ACC112 (cell line): ENCODE data around the gene TMEM125.

Experiments used
- H2AFZ ChIP-seq: fragments of 200-600 bp; sonication (generic); one replicate; pipeline ENCODE4 v1.6.0; 2017; ENCODE audit warnings: antibody characterized with exemption, low read length; ENCODE audit not compliant: unreplicated experiment
- H3K27ac ChIP-seq: fragments of 200-600 bp; sonication (generic); 2 replicates; pipeline ENCODE4 v1.5.1; 2014; ENCODE audit warnings: low read depth, mild to moderate bottlenecking, antibody characterized with exemption, low read length, moderate library complexity
- H3K27me3 ChIP-seq: fragments of 200-600 bp; sonication (generic); 2 replicates; pipeline ENCODE4 v1.6.1; 2014; ENCODE audit warnings: mild to moderate bottlenecking, antibody characterized with exemption, low read length, moderate library complexity, mixed read lengths; ENCODE audit not compliant: insufficient read depth
- H3K36me3 ChIP-seq: fragments of 200-600 bp; sonication (generic); 2 replicates; pipeline ENCODE4 v1.6.1; 2016; ENCODE audit warnings: mild to moderate bottlenecking, antibody characterized with exemption, low read length, moderate library complexity, mixed read lengths; ENCODE audit not compliant: insufficient read depth
- H3K4me1 ChIP-seq: fragments of 200-600 bp; sonication (generic); one replicate; pipeline ENCODE4 v1.6.1; 2016; ENCODE audit warnings: low read length, mixed read lengths; ENCODE audit not compliant: insufficient read depth, unreplicated experiment, control insufficient read depth
- H3K4me3 ChIP-seq: fragments of 200-600 bp; sonication (generic); 2 replicates; pipeline ENCODE4 v1.5.1; 2014; ENCODE audit warnings: mild to moderate bottlenecking, low read depth, low read length
- H3K79me2 ChIP-seq: fragments of 200-600 bp; sonication (generic); one replicate; pipeline ENCODE4 v1.6.0; 2016; ENCODE audit warnings: low read length; ENCODE audit not compliant: control insufficient read depth, unreplicated experiment, insufficient read depth

TMEM125 gene

DNA sequence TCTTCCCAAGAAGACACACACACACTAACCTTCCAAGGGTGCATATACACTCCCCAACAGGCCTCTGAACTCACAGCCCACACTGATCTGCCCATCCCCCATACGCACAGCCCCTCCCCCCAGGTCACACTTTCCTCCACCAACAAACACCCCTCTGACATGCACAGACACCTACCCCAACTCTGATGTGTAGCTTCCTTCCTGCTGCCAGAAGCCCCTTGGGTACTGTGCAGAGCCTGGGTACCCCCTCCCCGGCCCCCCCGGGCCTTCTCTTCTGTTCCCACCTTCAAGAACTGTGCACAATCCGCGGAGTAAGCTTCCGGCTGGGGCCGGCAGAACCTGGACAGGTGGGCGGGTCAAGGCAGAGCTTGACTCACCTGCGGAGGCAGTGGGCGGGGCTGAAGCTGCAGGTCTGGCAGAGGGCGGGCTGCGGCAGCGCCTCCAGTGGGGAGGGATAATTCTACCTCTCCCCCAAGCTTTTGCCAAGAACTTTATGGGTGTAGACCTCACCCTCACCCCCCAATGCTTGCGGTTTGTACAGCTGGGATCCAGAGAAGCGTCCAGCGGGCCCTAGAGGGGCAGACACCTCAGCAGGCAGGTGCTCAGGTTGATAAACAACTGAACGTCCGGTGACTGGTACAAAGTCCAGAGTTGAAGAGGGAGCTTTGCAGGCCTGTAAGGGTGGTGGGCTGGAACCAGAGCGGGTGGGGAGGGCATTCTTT, 15.6 kb downstream of the TMEM125 start, which contains the start of gene C1orf210:
Gene C1orf210 (minus strand): TSS at position 313 of the 722 bp plus-strand sequence. CDS start 2,311 bp downstream, outside the sequence.
- Histone ChIP-seq H3K36me3 (no peaks in the 10 kb centered on the region), H3K27ac (no peak within 1 kb of the TSS), H3K4me1 (no peaks in the 10 kb centered on the region), H3K79me2 (no peaks in the 10 kb centered on the region), H3K4me3 (no peak within 1 kb of the TSS), H3K27me3 (no peaks in the 10 kb centered on the region; the same call in 1 of the 2 replicates), H2AFZ (no peak within 1 kb of the TSS)

DNA sequence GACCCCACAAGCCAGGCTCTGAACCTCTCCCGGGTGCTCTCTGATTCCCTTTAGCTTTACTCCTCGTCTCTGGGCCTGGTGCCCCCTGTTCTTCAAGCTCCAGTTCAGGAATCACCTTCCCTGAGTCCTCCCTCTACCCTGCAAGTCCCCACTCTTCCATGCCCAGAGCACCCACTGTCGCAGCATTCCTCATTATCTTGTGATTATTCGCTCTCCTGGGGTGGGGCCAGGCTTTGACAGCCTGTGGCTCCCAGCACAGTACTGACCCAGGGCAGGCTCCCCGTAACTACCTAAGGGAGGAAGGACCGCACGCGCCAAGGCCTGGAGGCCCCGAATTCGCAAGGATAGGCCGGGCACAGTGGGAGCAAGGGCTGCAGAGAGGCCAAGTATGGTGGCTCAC, 16.3 kb downstream of the TMEM125 start:
- Histone ChIP-seq H3K4me1 (no peaks in the 10 kb centered on the region), H2AFZ (no peak overlapping the region), H3K27ac (no peak overlapping the region), H3K79me2 (no peaks in the 10 kb centered on the region), H3K27me3 (no peaks in the 10 kb centered on the region; the same call in 1 of the 2 replicates), H3K4me3 (no peak overlapping the region), H3K36me3 (no peaks in the 10 kb centered on the region)

DNA sequence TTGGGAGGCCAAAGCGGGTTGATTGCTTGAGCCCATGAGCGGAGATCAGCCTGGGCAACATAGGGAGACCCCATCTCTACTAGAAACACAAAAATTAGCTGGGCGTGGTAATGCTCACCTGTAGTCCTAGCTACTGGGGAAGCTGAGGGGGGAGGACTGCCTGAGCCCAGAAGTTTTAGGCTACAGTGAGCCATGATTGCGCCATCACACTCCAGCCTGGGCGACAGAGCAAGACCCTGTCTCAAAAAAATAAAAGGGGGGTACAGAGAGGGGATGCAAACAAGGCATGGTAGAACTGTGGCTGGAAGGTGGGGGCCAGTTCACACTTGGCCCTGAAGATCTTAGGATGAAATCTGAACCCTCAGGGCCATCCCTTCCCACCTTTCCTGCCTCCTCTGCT, 16.8 kb downstream of the TMEM125 start:
- Histone ChIP-seq H3K4me3 (no peak overlapping the region), H3K36me3 (no peaks in the 10 kb centered on the region), H3K4me1 (no peaks in the 10 kb centered on the region), H3K27ac (no peak overlapping the region), H3K27me3 (no peaks in the 10 kb centered on the region; the same call in 1 of the 2 replicates), H2AFZ (no peak overlapping the region), H3K79me2 (no peaks in the 10 kb centered on the region)

DNA sequence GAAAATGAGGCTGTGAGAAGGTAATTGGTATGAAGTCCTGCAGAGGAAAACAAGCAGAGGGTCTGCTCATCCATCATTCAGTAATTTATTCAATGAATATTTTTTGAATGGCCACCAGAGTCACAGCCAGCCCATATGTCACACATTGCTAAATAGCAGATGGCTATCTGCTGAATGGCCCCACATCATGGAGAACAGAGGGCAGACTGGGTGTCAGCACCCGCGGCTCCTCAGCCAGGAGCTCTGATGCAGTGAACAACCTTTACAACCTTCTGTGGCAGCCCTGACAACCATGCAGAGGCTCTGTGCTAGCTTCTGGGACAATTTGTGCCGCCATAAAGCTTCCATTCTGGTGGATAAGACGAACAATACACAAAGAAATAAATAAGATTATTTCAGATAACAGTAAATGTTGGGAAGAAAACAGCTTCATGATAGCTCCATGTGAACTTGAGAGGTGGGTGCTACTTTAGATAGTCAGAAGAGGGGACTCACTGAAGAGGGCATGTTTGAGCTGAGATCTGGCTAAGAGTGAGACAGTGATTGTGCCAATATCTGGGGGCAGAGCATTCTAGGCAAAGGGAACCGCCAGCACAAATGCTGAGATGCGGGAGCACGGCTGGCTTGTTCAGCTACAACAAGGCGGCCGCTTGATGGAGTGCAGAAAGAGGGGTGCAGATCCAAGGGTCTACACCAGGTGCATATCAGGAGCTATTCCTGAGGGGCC, 18.4 kb downstream of the TMEM125 start:
- Histone ChIP-seq H3K27me3 (no peaks in the 10 kb centered on the region; the same call in 1 of the 2 replicates), H3K27ac (no peak overlapping the region), H3K4me3 (no peak overlapping the region), H3K36me3 (no peaks in the 10 kb centered on the region), H2AFZ (no peak overlapping the region), H3K4me1 (no peaks in the 10 kb centered on the region), H3K79me2 (no peaks in the 10 kb centered on the region)

DNA sequence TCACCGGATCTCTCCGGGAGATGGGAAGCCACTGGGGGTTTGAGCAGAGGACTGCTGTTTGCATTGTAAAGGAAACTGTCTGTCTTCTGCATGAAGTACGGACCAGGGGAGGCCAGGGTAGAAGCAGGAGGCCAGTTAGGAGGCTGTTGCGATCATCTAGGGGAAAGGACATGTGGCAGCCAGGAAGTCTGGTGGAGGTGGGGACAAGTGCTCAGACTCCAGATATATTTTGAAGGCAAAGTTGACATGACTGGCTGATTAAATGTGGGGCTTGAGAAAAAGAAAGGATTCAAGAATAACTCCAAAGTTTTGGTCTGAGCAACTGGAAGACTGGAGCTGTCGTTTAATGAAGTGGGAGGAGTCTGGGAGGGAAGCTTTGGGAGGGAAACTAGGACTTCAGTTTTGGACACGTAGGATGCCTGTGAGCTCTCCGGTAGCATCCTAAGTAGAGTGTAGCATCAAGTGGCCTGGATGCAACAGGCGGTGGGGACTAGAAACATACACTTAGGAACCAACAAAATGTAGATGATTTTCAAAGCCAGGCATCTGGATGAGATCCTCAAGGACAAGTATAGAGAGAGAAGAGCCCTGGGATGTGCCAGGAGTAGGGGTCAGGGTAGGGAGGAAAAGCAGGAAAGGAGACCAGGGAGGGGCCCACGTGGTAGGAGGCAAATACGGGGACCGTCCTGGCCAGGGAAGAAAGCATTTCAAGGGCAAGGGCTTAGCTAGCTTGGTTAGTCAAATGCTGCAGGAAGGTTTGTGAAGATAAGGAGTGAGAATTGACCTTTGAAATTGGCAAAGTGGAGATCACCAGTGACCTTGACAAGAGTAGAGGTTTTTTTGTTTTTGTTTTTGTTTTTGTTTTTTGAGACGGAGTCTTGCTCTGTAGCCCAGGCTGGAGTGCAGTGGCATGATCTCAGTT, 19.3 kb downstream of the TMEM125 start:
- Histone ChIP-seq H3K4me3 (no peak overlapping the region), H3K4me1 (peaks cover 6% of the 10 kb centered on the region), H3K27ac (no peak overlapping the region), H3K27me3 (no peaks in the 10 kb centered on the region; the same call in 1 of the 2 replicates), H2AFZ (no peak overlapping the region), H3K36me3 (no peaks in the 10 kb centered on the region), H3K79me2 (no peaks in the 10 kb centered on the region)

DNA sequence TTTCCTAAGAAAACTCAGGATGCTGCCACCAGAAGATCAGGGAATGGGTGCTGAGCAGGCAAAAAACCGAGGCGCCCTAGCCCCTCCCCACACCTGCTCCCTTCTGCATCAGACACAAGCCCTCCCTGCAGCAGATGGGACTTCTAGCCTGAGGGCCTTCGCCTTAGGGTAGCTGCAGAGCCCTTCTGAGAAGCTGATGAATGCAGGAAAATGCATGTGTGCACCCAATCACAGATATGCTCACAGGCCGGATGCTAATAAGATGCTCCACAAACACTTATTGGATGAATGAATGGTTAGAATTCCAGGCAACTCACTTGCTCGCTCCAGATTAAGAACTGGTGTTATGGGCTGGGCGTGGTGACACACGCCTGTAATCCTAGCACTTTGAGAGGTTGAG, 22.4 kb downstream of the TMEM125 start:
- Histone ChIP-seq H3K4me1 (peaks cover 24% of the 10 kb centered on the region), H3K27me3 (no peaks in the 10 kb centered on the region; the same call in 1 of the 2 replicates), H3K4me3 (no peak overlapping the region), H2AFZ (no peak overlapping the region), H3K27ac (no peak overlapping the region), H3K79me2 (no peaks in the 10 kb centered on the region), H3K36me3 (no peaks in the 10 kb centered on the region)

DNA sequence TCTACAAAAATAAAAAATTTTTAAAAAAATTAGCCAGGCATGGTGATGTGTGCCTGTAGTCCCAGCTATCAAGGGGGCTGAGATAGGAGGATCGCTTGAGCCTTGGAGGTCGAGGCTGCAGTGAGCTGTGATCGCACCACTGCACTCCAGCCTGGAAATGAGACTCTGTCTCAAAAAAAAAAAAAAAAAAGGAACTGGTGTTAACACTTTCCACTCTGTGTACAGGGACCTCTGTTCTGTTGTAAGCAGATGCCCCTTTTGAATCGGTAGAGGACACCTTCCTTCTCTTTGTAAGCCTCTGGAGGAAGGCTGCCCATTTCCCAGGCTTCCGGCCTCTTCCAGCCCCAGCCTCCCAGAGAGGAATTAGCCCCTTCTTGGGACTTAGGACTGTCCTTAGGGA, 22.9 kb downstream of the TMEM125 start:
- Histone ChIP-seq H3K79me2 (no peaks in the 10 kb centered on the region), H3K4me3 (no peak overlapping the region), H2AFZ (no peak overlapping the region), H3K27me3 (no peaks in the 10 kb centered on the region; the same call in 1 of the 2 replicates), H3K4me1 (peaks cover 24% of the 10 kb centered on the region), H3K27ac (no peak overlapping the region), H3K36me3 (no peaks in the 10 kb centered on the region)

DNA sequence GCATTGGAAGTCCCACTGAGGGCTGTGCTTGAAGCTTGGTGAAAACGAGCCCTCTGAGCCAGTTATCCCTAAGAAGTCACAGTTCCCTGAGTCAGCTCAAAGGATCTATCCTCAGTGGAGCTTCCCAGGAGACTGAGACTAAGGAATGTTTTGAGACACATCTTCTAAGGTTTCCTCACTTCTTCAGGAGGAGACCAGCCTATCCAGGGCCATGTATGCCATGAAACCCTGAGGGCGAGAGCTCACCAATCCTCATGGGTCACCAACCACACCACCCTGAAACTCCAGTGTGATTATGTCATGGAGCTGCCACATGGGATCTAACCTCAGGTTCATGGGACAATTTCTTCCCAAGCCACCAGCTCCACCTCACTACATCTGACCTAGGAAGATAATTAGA, 23.4 kb downstream of the TMEM125 start:
- H3K27me3 ChIP-seq = no peaks in the 10 kb centered on the region; the same call in 1 of the 2 replicates
- H3K36me3 ChIP-seq = no peaks in the 10 kb centered on the region

DNA sequence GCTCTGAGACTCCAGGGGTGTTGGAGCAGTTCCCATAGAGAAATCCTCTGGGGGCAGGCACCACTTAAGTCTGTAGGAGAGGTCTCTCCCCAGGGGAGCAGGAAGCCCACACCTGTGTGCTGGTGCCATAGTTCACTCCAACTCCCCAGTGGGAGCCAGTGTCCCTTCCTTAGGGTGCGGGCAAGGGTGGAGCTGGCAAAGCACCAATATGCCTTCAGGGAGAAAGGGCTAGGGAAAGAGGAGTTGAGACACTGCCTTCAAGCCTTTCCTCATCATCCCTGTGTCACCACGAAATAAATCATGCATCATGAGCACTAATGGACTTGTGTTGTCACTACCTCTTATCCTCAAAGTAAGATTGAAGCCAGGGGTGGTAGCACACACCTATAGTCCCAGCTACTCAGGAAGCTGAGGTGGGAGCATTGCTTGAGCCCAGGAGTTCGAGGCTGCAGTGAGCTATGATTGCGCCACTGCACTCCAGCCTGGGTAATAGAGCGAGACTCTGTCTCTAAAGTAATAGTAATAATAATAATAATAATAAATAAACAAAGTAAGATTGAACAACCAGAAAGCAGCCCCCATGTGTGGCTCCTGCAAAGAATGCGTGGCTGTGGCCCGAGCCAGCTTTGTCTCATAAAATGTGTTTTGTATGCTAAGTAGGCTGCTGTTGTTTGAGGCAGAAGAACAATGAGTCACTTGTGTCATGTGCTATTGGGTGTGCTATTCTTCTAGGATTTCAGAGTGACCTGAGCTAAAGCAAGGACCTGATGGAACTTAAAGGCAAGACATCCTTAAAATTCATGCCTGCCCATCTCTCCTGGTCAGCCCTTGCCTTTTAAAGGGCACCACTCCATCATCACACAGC, 24.3 kb downstream of the TMEM125 start:
- H3K36me3 ChIP-seq = no peaks in the 10 kb centered on the region
- H3K27me3 ChIP-seq = no peaks in the 10 kb centered on the region
- peaks cover 24% of the 10 kb centered on the region for H3K4me1 ChIP-seq
- no peak overlapping the region for H2AFZ ChIP-seq
- H3K4me3 ChIP-seq = no peak overlapping the region
- peak overlapping the region; percentile 1; the same call in 1 of the 2 replicates for H3K27ac ChIP-seq
- H3K79me2 ChIP-seq = no peaks in the 10 kb centered on the region

More for the DNA sequence above, 23.4 kb downstream of the TMEM125 start:
- H3K4me3 ChIP-seq = no peak overlapping the region
- no peaks in the 10 kb centered on the region for H3K79me2 ChIP-seq
- peaks cover 24% of the 10 kb centered on the region for H3K4me1 ChIP-seq
- no peak overlapping the region for H3K27ac ChIP-seq
- no peak overlapping the region for H2AFZ ChIP-seq
